Measurements from ENCODE around the gene SCN2B. TPM values are rescaled to one million over a fixed set of nuclear protein-coding genes. Genes with fewer than 3 reads are reported as not detected.

The SCN2B gene
- total and polyA plus RNA-seq, 2 donors (not counting 1 experiment from before 2014, with no cell fraction given), result 0.11 to 7.3 TPM

- no peak overlapping the region for H3K4me3 ChIP-seq (replicated peaks in 1 of 4; ENCODE audit: control extremely low read depth in 1 of 4, insufficient read depth in 1 of 4, low read depth in 3 of 4, low read length in 4 of 4)
- H3K27me3 ChIP-seq (ENCODE audit: control insufficient read depth, insufficient read depth, low read length), result no peaks in the 10 kb centered on the region
- H2AFZ ChIP-seq (ENCODE audit: low read length), result no peak overlapping the region
- no peak for TF ChIP-seq CTCF (conservative IDR thresholded peaks at IDR 0.05 in 1 of 2, IDR thresholded peaks at IDR 0.05 in 1 of 2; ENCODE audit: low read depth in 1 of 2, low read length in 2 of 2)
- no peak for TF ChIP-seq EZH2 (IDR thresholded peaks at IDR 0.05; ENCODE audit: low read length, missing control alignments)
- no peaks in the 10 kb centered on the region for H3K9me3 ChIP-seq (ENCODE audit: control insufficient read depth, insufficient read depth, low read depth, low read length)
- no peak for DNase-seq (ENCODE audit: low read depth in 2 of 2)
- H3K9ac ChIP-seq (ENCODE audit: insufficient read depth, low read length), result no peak overlapping the region
- no peak overlapping the region for H3K27ac ChIP-seq (ENCODE audit: insufficient read depth, low read length)
- H3K79me2 ChIP-seq (ENCODE audit: control insufficient read depth, insufficient read depth, low read length), result no peaks in the 10 kb centered on the region
- no peaks in the 10 kb centered on the region for H3K4me1 ChIP-seq (ENCODE audit: control insufficient read depth, extremely low read depth, insufficient read depth, low read length)
- no peaks in the 10 kb centered on the region for H3K36me3 ChIP-seq (ENCODE audit: control insufficient read depth, insufficient read depth, low read length)
- no peaks in the 10 kb centered on the region for H4K20me1 ChIP-seq (ENCODE audit: control insufficient read depth, extremely low read depth, insufficient read depth, low read length)
- H3K4me2 ChIP-seq (ENCODE audit: extremely low read depth, insufficient read depth, low read length), result no peak overlapping the region
Observed at GRCh38 chr11:118115048-118115447, 61.4 kb downstream of the SCN2B start.

GRCh38 chr11:118114266-118114665 lies 62.2 kb downstream of the SCN2B start:
- no peaks in the 10 kb centered on the region for H3K9me3 ChIP-seq (ENCODE audit: control insufficient read depth, insufficient read depth, low read depth, low read length)
- H2AFZ ChIP-seq (ENCODE audit: low read length), result no peak overlapping the region
- H3K27ac ChIP-seq (ENCODE audit: insufficient read depth, low read length), result no peak overlapping the region
- TF ChIP-seq EZH2 (IDR thresholded peaks at IDR 0.05; ENCODE audit: low read length, missing control alignments), result no peak
- no peak for TF ChIP-seq CTCF (conservative IDR thresholded peaks at IDR 0.05 in 1 of 2, IDR thresholded peaks at IDR 0.05 in 1 of 2; ENCODE audit: low read depth in 1 of 2, low read length in 2 of 2)
- no peak overlapping the region for H3K9ac ChIP-seq (ENCODE audit: insufficient read depth, low read length)
- H3K36me3 ChIP-seq (ENCODE audit: control insufficient read depth, insufficient read depth, low read length), result no peaks in the 10 kb centered on the region
- H3K79me2 ChIP-seq (ENCODE audit: control insufficient read depth, insufficient read depth, low read length), result no peaks in the 10 kb centered on the region
- H3K27me3 ChIP-seq (ENCODE audit: control insufficient read depth, insufficient read depth, low read length), result no peaks in the 10 kb centered on the region
- H3K4me1 ChIP-seq (ENCODE audit: control insufficient read depth, extremely low read depth, insufficient read depth, low read length), result no peaks in the 10 kb centered on the region
- H3K4me3 ChIP-seq (replicated peaks in 1 of 4; ENCODE audit: control extremely low read depth in 1 of 4, insufficient read depth in 1 of 4, low read depth in 3 of 4, low read length in 4 of 4), result no peak overlapping the region
- no peaks in the 10 kb centered on the region for H4K20me1 ChIP-seq (ENCODE audit: control insufficient read depth, extremely low read depth, insufficient read depth, low read length)
- no peak overlapping the region for H3K4me2 ChIP-seq (ENCODE audit: extremely low read depth, insufficient read depth, low read length)
- DNase-seq (ENCODE audit: low read depth in 2 of 2), result no peak

GRCh38 chr11:118112711-118113430 lies 63.6 kb downstream of the SCN2B start:
- Histone ChIP-seq H2AFZ (ENCODE audit: low read length) (no peak overlapping the region), H3K27me3 (ENCODE audit: control insufficient read depth, insufficient read depth, low read length) (no peaks in the 10 kb centered on the region), H4K20me1 (ENCODE audit: control insufficient read depth, extremely low read depth, insufficient read depth, low read length) (no peaks in the 10 kb centered on the region), H3K4me2 (ENCODE audit: extremely low read depth, insufficient read depth, low read length) (no peak overlapping the region), H3K4me1 (ENCODE audit: control insufficient read depth, extremely low read depth, insufficient read depth, low read length) (no peaks in the 10 kb centered on the region), H3K36me3 (ENCODE audit: control insufficient read depth, insufficient read depth, low read length) (no peaks in the 10 kb centered on the region), H3K9ac (ENCODE audit: insufficient read depth, low read length) (no peak overlapping the region), H3K4me3 (replicated peaks in 1 of 4; ENCODE audit: control extremely low read depth in 1 of 4, insufficient read depth in 1 of 4, low read depth in 3 of 4, low read length in 4 of 4) (no peak overlapping the region), H3K27ac (ENCODE audit: insufficient read depth, low read length) (no peak overlapping the region), H3K79me2 (ENCODE audit: control insufficient read depth, insufficient read depth, low read length) (no peaks in the 10 kb centered on the region), H3K9me3 (ENCODE audit: control insufficient read depth, insufficient read depth, low read depth, low read length) (no peaks in the 10 kb centered on the region)
- no peak for DNase-seq (ENCODE audit: low read depth in 2 of 2)
- TF ChIP-seq CTCF (conservative IDR thresholded peaks at IDR 0.05 in 1 of 2, IDR thresholded peaks at IDR 0.05 in 1 of 2; ENCODE audit: low read depth in 1 of 2, low read length in 2 of 2), result no peak
- TF ChIP-seq EZH2 (IDR thresholded peaks at IDR 0.05; ENCODE audit: low read length, missing control alignments), result no peak

Other genes starting within 250 kb of the SCN2B start
- gene TMPRSS13, start 247.2 kb downstream of the SCN2B start, total RNA-seq, result not detected in 2 replicates
- not detected in 2 replicates for gene TMPRSS13, start 247.2 kb downstream of the SCN2B start, polyA plus RNA-seq
- 0.17 and 0.26 TPM in 2 replicates for gene IL10RA, start 190.2 kb downstream of the SCN2B start, total RNA-seq
- 0.36 TPM in 1 of 2 replicates, not detected in the other for gene IL10RA, start 190.2 kb downstream of the SCN2B start, polyA plus RNA-seq
- not detected in 2 replicates for gene TMPRSS4, start 99.6 kb downstream of the SCN2B start, total RNA-seq
- gene TMPRSS4, start 99.6 kb downstream of the SCN2B start, polyA plus RNA-seq, result not detected in 2 replicates
- not detected in 2 replicates for gene SMIM35, start 89.7 kb downstream of the SCN2B start, total RNA-seq
- not detected in 2 replicates for gene SMIM35, start 89.7 kb downstream of the SCN2B start, polyA plus RNA-seq
- 6.7 and 10.4 TPM in 2 replicates for gene SCN4B, start 23.8 kb downstream of the SCN2B start, total RNA-seq
- gene SCN4B, start 23.8 kb downstream of the SCN2B start, polyA plus RNA-seq, result 1.5 and 5.8 TPM in 2 replicates
- gene JAML, start 48.4 kb upstream of the SCN2B start, total RNA-seq, result not detected in 2 replicates
- gene JAML, start 48.4 kb upstream of the SCN2B start, polyA plus RNA-seq, result not detected in 2 replicates
- gene MPZL3, start 75.7 kb upstream of the SCN2B start, total RNA-seq, result 0.26 and 0.33 TPM in 2 replicates
- gene MPZL3, start 75.7 kb upstream of the SCN2B start, polyA plus RNA-seq, result 0.09 and 0.44 TPM in 2 replicates
- not detected in 2 replicates for gene MPZL2, start 87.7 kb upstream of the SCN2B start, total RNA-seq
- not detected in 2 replicates for gene MPZL2, start 87.7 kb upstream of the SCN2B start, polyA plus RNA-seq
- gene CD3E, start 128.1 kb upstream of the SCN2B start, total RNA-seq, result not detected in 2 replicates
- not detected in 2 replicates for gene CD3E, start 128.1 kb upstream of the SCN2B start, polyA plus RNA-seq
- not detected in 2 replicates for gene CD3D, start 166.1 kb upstream of the SCN2B start, total RNA-seq
- not detected in 2 replicates for gene CD3D, start 166.1 kb upstream of the SCN2B start, polyA plus RNA-seq
- not detected in 2 replicates for gene CD3G, start 167.7 kb upstream of the SCN2B start, total RNA-seq
- gene CD3G, start 167.7 kb upstream of the SCN2B start, polyA plus RNA-seq, result not detected in 2 replicates
- gene UBE4A, start 183.0 kb upstream of the SCN2B start, total RNA-seq, result 29.0 and 37.0 TPM in 2 replicates
- gene UBE4A, start 183.0 kb upstream of the SCN2B start, polyA plus RNA-seq, result 21.8 and 24.9 TPM in 2 replicates
- gene ATP5MG, start 225.0 kb upstream of the SCN2B start, total RNA-seq, result 67.3 and 75.6 TPM in 2 replicates
- gene ATP5MG, start 225.0 kb upstream of the SCN2B start, polyA plus RNA-seq, result 217 and 293 TPM in 2 replicates

Data from fibroblast of lung (primary cell).